ENCODE data around the gene OGFR. TPM values are rescaled to one million over a fixed set of nuclear protein-coding genes. Genes with fewer than 3 reads are reported as not detected.

The OGFR gene
- total and polyA plus RNA-seq, 2 donors (not counting 1 experiment from before 2014, with no cell fraction given) = 71.7 to 102 TPM

- Histone ChIP-seq H3K4me1 (ENCODE audit: control insufficient read depth in 2 of 2, insufficient read depth in 2 of 2, low read length in 2 of 2) (peaks cover 23 to 28% of the 10 kb centered on the region in 2 donors), H3K9ac (ENCODE audit: low read length) (no peak overlapping the region), H3K27ac (ENCODE audit: low read length in 2 of 2) (no peak overlapping the region), H3K4me2 (replicated peaks; ENCODE audit: low read depth, low read length, poor library complexity, severe bottlenecking) (peak overlapping the region; percentile 86), H3K9me3 (ENCODE audit: control extremely low read depth in 1 of 3, control insufficient read depth in 2 of 3, insufficient read depth in 1 of 3, low read length in 2 of 3) (no peaks in the 10 kb centered on the region), H2AFZ (ENCODE audit: insufficient read depth, low read depth, low read length, poor library complexity, severe bottlenecking) (no peak overlapping the region), H3K27me3 (replicated peaks in 1 of 4; ENCODE audit: control extremely low read depth in 1 of 4, control insufficient read depth in 3 of 4, insufficient read depth in 4 of 4, low read length in 3 of 4) (peaks cover 0 to 15% (median 8%) of the 10 kb centered on the region in 4 experiments), H3K79me2 (ENCODE audit: control insufficient read depth, insufficient read depth, low read length) (no peaks in the 10 kb centered on the region), H3K4me3 (ENCODE audit: control extremely low read depth in 1 of 5, extremely low read depth in 1 of 5, insufficient read depth in 1 of 5, low read depth in 2 of 5, low read length in 4 of 5) (no peak overlapping the region), H3K36me3 (replicated peaks in 1 of 2; ENCODE audit: control extremely low read depth in 1 of 2, control insufficient read depth in 1 of 2, extremely low read depth in 1 of 2, insufficient read depth in 2 of 2, low read length in 1 of 2) (no peaks in the 10 kb centered on the region), H4K20me1 (ENCODE audit: control insufficient read depth, insufficient read depth, low read length, poor library complexity, severe bottlenecking) (peaks cover 4% of the 10 kb centered on the region)
- Mint-ChIP-seq H3K9me3 (ENCODE audit: insufficient read depth) (no peaks in the 10 kb centered on the region), H3K27ac (no peak overlapping the region), H3K4me3 (no peak overlapping the region), H3K4me1 (peaks cover 16% of the 10 kb centered on the region), H3K27me3 (no peaks in the 10 kb centered on the region)
- ChIA-PET CTCF (interaction anchor here (1.2 to 2.2 kb wide), 7 partner anchors 8 to 185 kb away, joined by 3 to 16 read pairs (median 7); partner anchors contain the start of gene TCFL5), POLR2A (interaction anchor here (1.4 to 1.5 kb wide), 2 partner anchors 9 to 30 kb away, joined by 4 read pairs; no protein-coding TSS in a partner anchor)
- ATAC-seq (ENCODE audit: low read depth) = no peak
- TF ChIP-seq CTCF (IDR thresholded peaks at IDR 0.05) = no peak
- no peak for TF ChIP-seq EZH2 (IDR thresholded peaks at IDR 0.05; ENCODE audit: borderline replicate concordance, insufficient read depth, low read depth, low read length, poor library complexity, severe bottlenecking)
- intact Hi-C loops (cut with micrococcal nuclease) = no loop called here
- WGBS (ENCODE audit: insufficient coverage) = 92% methylated on average over 38 of the region's 38 CpGs
- DNase-seq = no peak
Observed at GRCh38 chr20:62823688-62824475, 19.2 kb downstream of the OGFR start.

All from B cell (primary cell).